Panc1 (cell line): ENCODE data around the gene GABRR2. TPM values are rescaled to one million over a fixed set of nuclear protein-coding genes. Genes with fewer than 3 reads are reported as not detected.
A peak's percentile ranks its signal among the peaks of the same experiment; 100 is the strongest.

Source experiments
- ATAC-seq: fragments of 200-7000 bp; cut with Tn5 transposase; 2 replicates; pipeline ENCODE4 v1.9.1; 2020; ENCODE audit warnings: mild to moderate bottlenecking, moderate library complexity
- BruUV-seq: library from RNA; stranded (reverse); fragments of 400-500 nt; replicated peaks from 2 replicates; lab custom pipeline; 2021; lab: Mats Ljungman, UMichigan
- CTCF ChIA-PET: fragments of 300-600 bp; sonication (Branson Sonifier 250); formaldehyde crosslinking; loops from one replicate; lab custom pipeline; 2022; ENCODE audit warnings: antibody characterized with exemption; lab: Charles Lee
- POLR2A ChIA-PET: fragments of 300-600 bp; sonication (Branson Sonifier 250); formaldehyde crosslinking; loops from one replicate; lab custom pipeline; 2022; ENCODE audit warnings: antibody characterized with exemption; lab: Charles Lee
- DNase-seq: peaks from one replicate; pipeline ENCODE4 v3.0.0-alpha.2; 2010; ENCODE audit warnings: low read depth, low spot score
- H3K27ac ChIP-seq: 2 replicates; pipeline ENCODE4 v1.5.1; 2011; ENCODE audit warnings: mild to moderate bottlenecking, low read length, inconsistent platforms
- H3K27me3 ChIP-seq: fragments of 200-500 bp; sonication (Bioruptor generic); 2 replicates; pipeline ENCODE4 v1.6.0; 2014; ENCODE audit warnings: low read length, inconsistent platforms; ENCODE audit not compliant: control insufficient read depth, insufficient read depth
- H3K36me3 ChIP-seq: fragments of 200-500 bp; sonication (Bioruptor generic); 2 replicates; pipeline ENCODE4 v1.5.1; 2014; ENCODE audit warnings: inconsistent platforms, mild to moderate bottlenecking, low read length, moderate library complexity; ENCODE audit not compliant: control insufficient read depth, insufficient read depth
- H3K4me1 ChIP-seq: 2 replicates; pipeline ENCODE4 v1.5.1; 2011; ENCODE audit warnings: inconsistent platforms, mild to moderate bottlenecking, low read length, moderate library complexity; ENCODE audit not compliant: control insufficient read depth, insufficient read depth
- H3K4me3 ChIP-seq, 2 experiments: 2 replicates each; pipeline ENCODE4 v1.5.1; 2011 to 2012; ENCODE audit warnings: low read depth in 2 of 2, low read length in 2 of 2, mild to moderate bottlenecking in 2 of 2, inconsistent platforms in 1 of 2, moderate library complexity in 1 of 2
- H3K9me3 ChIP-seq: fragments of 200-500 bp; sonication (Bioruptor generic); 2 replicates; pipeline ENCODE4 v1.5.1; 2014; ENCODE audit warnings: low read depth, mild to moderate bottlenecking, inconsistent platforms, low read length, moderate library complexity; ENCODE audit not compliant: control insufficient read depth, insufficient read depth
- POLR2AphosphoS5 ChIP-seq: IDR thresholded peaks from 2 replicates; pipeline ENCODE4 v1.6.1; 2012; ENCODE audit warnings: mild to moderate bottlenecking, low read depth, low read length, moderate library complexity
- SIN3A ChIP-seq: IDR thresholded peaks from 2 replicates; pipeline ENCODE4 v1.6.1; 2012; ENCODE audit warnings: low read depth, mild to moderate bottlenecking, low read length, moderate library complexity, borderline replicate concordance; ENCODE audit not compliant: insufficient read depth
- TCF7L2 ChIP-seq: IDR thresholded peaks from 2 replicates; pipeline ENCODE4 v1.6.1; 2011; ENCODE audit warnings: mild to moderate bottlenecking, low read depth, low read length, inconsistent platforms
- in situ Hi-C: cut with HindIII; loops from 2 replicates; pipeline ENCODE4 v1.10.0; 2016; ENCODE audit warnings: low sequenced_read_pairs, low pct_unique_long_range_greater_than_20kb
- intact Hi-C: fragments of 100-400 bp; cut with micrococcal nuclease; formaldehyde crosslinking; loops from one replicate; pipeline ENCODE4 v1.10.0; 2022; ENCODE audit not compliant: unreplicated experiment
- total RNA-seq: library from RNA; stranded (reverse); gene quantifications from one replicate; pipeline ENCODE4 v1.2.1, GENCODE V29; 2021; ENCODE audit not compliant: unreplicated experiment
- TF ChIP-seq, protein P1 (sequence below), 2 experiments: IDR thresholded peaks; 2 replicates each; pipeline ENCODE4 v1.6.1; 2011 to 2012; ENCODE audit warnings: low read depth in 2 of 2, control low read depth in 1 of 2, low read length in 1 of 2, mild to moderate bottlenecking in 1 of 2, moderate library complexity in 1 of 2; ENCODE audit not compliant: insufficient read depth in 1 of 2
- TF ChIP-seq, protein P2 (sequence below): fragments of 450-650 bp; IDR thresholded peaks from 2 replicates; pipeline ENCODE4 v1.5.1; 2017; ENCODE audit warnings: mild to moderate bottlenecking

The GABRR2 gene
- total RNA-seq, 1 experiment from 2014 or later = 0.18 TPM

DNA sequence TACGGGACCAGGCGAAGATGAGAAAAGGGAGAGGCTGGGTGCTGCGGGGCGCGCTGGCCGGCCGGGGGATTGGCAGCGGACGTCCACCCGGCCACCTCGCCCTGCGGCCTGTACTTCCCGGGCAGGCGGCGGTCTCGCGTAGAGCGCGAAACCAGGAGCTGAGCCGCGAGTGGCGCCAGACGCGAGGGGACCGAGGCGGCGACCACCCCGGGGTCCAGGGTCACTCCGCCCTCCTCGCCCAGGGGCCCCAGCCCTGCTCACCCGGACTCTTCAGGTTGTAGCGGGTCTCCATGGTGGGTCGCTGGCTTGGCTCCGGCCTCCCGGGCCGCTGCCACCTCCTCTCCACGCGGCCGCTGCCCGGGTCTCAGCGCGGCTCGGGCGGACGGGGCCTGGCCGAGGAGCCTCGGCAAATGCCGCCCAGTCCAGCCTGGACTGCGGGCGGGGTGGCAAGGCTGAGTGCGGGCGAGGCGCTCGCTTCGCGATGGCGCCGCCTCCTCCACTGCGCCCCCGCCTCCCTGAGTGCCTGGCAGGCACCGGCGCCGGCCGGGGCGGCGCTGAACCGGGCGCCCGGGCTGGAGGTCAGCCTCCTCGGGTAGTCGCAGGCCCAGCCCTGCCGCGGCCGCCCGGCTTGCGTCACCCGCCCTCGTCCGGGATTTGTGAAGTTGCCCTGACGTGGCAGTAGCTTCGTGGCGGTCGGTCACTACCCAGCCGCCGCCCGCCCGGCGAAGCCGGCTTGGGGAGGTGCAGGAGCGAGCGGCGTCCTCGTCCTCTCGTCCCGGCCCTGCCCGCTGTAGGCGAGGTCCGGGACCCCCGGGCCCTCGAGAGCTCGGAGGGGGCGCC lies 37.4 kb upstream of the GABRR2 start, which contains the start of gene UBE2J1:
Gene UBE2J1, minus strand, starts transcription at position 445 of the 840 bp plus-strand sequence. Its CDS starts 153 bp downstream, at position 292.
- Histone ChIP-seq H3K9me3 (no peaks in the 10 kb centered on the region), H3K27me3 (no peaks in the 10 kb centered on the region), H3K4me1 (peaks cover 11% of the 10 kb centered on the region), H3K27ac (peak within 1 kb of the TSS; percentile 86), H3K4me3 (peak within 1 kb of the TSS; percentile 73 to 96), H3K36me3 (no peaks in the 10 kb centered on the region)
- ChIA-PET POLR2A (interaction anchor here (0.5 to 1.1 kb wide), 7 partner anchors 26 to 1251 kb away, joined by 3 to 12 read pairs (median 10); partner anchors contain the start of genes GABRR2 and PNRC1), CTCF (no interaction called here)
- DNase-seq = no peak
- peak; percentile 98 for ATAC-seq
- TF ChIP-seq, protein P1, sequence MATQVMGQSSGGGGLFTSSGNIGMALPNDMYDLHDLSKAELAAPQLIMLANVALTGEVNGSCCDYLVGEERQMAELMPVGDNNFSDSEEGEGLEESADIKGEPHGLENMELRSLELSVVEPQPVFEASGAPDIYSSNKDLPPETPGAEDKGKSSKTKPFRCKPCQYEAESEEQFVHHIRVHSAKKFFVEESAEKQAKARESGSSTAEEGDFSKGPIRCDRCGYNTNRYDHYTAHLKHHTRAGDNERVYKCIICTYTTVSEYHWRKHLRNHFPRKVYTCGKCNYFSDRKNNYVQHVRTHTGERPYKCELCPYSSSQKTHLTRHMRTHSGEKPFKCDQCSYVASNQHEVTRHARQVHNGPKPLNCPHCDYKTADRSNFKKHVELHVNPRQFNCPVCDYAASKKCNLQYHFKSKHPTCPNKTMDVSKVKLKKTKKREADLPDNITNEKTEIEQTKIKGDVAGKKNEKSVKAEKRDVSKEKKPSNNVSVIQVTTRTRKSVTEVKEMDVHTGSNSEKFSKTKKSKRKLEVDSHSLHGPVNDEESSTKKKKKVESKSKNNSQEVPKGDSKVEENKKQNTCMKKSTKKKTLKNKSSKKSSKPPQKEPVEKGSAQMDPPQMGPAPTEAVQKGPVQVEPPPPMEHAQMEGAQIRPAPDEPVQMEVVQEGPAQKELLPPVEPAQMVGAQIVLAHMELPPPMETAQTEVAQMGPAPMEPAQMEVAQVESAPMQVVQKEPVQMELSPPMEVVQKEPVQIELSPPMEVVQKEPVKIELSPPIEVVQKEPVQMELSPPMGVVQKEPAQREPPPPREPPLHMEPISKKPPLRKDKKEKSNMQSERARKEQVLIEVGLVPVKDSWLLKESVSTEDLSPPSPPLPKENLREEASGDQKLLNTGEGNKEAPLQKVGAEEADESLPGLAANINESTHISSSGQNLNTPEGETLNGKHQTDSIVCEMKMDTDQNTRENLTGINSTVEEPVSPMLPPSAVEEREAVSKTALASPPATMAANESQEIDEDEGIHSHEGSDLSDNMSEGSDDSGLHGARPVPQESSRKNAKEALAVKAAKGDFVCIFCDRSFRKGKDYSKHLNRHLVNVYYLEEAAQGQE (IDR thresholded peaks at IDR 0.05; ENCODE audit: insufficient read depth in 1 of 2, low read depth in 2 of 2, low read length in 1 of 2) = no peak
- TF ChIP-seq TCF7L2 (no peak), SIN3A (peak; percentile 38; the same call in 1 of the 2 replicates), POLR2AphosphoS5 (peak; percentile 72)
- TF ChIP-seq, protein P2, sequence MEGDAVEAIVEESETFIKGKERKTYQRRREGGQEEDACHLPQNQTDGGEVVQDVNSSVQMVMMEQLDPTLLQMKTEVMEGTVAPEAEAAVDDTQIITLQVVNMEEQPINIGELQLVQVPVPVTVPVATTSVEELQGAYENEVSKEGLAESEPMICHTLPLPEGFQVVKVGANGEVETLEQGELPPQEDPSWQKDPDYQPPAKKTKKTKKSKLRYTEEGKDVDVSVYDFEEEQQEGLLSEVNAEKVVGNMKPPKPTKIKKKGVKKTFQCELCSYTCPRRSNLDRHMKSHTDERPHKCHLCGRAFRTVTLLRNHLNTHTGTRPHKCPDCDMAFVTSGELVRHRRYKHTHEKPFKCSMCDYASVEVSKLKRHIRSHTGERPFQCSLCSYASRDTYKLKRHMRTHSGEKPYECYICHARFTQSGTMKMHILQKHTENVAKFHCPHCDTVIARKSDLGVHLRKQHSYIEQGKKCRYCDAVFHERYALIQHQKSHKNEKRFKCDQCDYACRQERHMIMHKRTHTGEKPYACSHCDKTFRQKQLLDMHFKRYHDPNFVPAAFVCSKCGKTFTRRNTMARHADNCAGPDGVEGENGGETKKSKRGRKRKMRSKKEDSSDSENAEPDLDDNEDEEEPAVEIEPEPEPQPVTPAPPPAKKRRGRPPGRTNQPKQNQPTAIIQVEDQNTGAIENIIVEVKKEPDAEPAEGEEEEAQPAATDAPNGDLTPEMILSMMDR = no peak
- in situ Hi-C loops (no loop called here), intact Hi-C loops (no loop called here)
- no TSS peak for BruUV-seq

DNA sequence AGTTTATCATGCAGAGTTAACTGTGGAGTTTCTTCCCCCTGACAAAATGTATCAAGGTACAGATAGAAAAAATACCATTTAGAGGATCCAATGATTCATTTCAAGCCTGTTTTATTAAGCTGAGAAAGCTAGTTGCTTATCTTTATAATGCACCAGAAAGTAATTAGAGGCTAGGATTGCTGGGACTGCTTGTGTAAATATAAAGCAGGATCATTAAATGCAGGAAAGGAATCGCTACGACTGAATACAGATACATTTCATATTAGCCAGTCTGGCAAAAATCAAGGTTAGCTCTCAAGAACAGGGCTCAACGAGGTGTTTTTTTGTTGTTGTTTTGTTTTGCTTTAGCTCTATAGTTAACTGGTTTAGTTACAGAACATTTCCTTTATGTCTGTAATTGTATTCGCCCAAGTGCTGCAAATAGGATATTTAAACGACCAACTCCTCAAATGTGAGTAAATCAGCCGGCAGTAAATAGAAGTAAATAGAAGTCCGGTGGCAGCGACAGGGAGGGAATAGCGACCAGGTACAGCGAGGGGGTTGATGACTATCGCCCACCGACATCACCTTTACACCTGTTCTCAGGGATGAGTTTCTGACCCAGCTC lies 36.7 kb upstream of the GABRR2 start:
- Histone ChIP-seq H3K27ac (peak overlapping the region; percentile 86), H3K4me1 (peaks cover 9% of the 10 kb centered on the region), H3K4me3 (peak overlapping the region; percentile 73 to 96), H3K36me3 (no peaks in the 10 kb centered on the region), H3K27me3 (no peaks in the 10 kb centered on the region), H3K9me3 (no peaks in the 10 kb centered on the region)
- TF ChIP-seq, protein P2 = no peak
- TF ChIP-seq TCF7L2 = no peak
- TF ChIP-seq SIN3A = no peak
- no peak for TF ChIP-seq POLR2AphosphoS5
- TF ChIP-seq, protein P1 (IDR thresholded peaks at IDR 0.05; ENCODE audit: insufficient read depth in 1 of 2, low read depth in 2 of 2, low read length in 1 of 2) = no peak
- CTCF ChIA-PET = no interaction called here
- in situ Hi-C loops = no loop called here
- DNase-seq = no peak
- BruUV-seq = TSS peak; percentile 77
- ATAC-seq = no peak
- intact Hi-C loops = no loop called here
- POLR2A ChIA-PET = interaction anchor here (0.6 to 0.7 kb wide), 3 partner anchors 60 to 1251 kb away, joined by 3 to 10 read pairs (median 7); no protein-coding TSS in a partner anchor
